Omental fat pad (tissue), 4 donors: ENCODE results near the gene LRRC36. TPM values are rescaled to one million over a fixed set of nuclear protein-coding genes. Genes with fewer than 3 reads are reported as not detected.

ENCODE experiments used
- ATAC-seq: fragments of 150-250 bp; one replicate; pipeline ENCODE4 v1.9.1; 2016; ENCODE audit warnings: mild to moderate bottlenecking, moderate library complexity; ENCODE audit not compliant: low FRiP score
- DNase-seq: peaks from one replicate; pipeline ENCODE4 v3.0.0-alpha.2; 2019; ENCODE audit warnings: low spot score
- total RNA-seq, 4 donors: library from RNA; depleted of rRNA; stranded (reverse); fragments of >200 nt; gene quantifications; one replicate each; pipeline ENCODE4 v1.1.0, GENCODE V29; 2016
- TF ChIP-seq, protein P1 (sequence below), 3 donors: fragments of 450-650 bp; IDR thresholded peaks; one replicate each; pipeline ENCODE4 v1.5.1; 2016 to 2017; ENCODE audit warnings: antibody characterized with exemption in 3 of 3, mild to moderate bottlenecking in 3 of 3, moderate library complexity in 2 of 3

Gene LRRC36
- total RNA-seq, 4 donors from 2014 or later: 0.84 to 2.8 (median 1.0) TPM; not detected in 1

DNA sequence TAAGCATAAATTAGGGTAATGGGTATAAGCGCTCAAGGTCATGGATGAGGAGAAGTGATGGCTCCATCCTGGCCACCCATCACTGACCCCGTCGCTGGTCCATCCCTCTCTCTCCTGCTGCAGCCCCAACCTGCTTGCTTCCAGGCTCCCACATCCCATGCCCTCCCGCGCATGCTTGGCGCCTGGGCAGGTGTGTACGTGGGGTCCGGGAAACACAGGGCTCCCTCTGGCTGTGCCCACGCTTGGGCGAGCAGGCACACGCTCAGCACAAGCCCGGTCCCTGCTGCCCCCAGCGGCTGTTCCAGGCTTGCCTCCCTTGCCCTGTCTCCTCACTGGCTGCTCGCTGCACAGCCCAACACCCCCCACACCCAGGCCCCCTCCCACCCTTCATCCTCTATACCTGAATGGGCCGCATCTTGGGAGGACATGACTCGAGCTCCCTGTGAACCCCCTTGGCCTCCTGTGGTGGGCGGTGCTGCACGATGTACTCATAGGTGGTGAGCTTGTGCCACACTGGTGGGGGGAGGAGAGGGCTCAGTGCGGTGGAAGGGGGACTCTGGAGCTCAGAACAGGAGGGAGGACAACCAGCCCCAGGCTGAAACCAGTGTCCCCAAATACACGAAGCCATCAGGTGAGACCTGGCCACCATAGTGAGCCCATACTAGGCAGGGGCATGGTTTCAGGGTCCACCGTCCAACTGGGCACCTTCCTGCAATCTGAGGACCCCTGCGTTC, 71.4 kb downstream of the LRRC36 start:
- no peak for ATAC-seq
- no peak for DNase-seq
- TF ChIP-seq, protein P1, sequence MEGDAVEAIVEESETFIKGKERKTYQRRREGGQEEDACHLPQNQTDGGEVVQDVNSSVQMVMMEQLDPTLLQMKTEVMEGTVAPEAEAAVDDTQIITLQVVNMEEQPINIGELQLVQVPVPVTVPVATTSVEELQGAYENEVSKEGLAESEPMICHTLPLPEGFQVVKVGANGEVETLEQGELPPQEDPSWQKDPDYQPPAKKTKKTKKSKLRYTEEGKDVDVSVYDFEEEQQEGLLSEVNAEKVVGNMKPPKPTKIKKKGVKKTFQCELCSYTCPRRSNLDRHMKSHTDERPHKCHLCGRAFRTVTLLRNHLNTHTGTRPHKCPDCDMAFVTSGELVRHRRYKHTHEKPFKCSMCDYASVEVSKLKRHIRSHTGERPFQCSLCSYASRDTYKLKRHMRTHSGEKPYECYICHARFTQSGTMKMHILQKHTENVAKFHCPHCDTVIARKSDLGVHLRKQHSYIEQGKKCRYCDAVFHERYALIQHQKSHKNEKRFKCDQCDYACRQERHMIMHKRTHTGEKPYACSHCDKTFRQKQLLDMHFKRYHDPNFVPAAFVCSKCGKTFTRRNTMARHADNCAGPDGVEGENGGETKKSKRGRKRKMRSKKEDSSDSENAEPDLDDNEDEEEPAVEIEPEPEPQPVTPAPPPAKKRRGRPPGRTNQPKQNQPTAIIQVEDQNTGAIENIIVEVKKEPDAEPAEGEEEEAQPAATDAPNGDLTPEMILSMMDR (IDR thresholded peaks at IDR 0.05): no peak

DNA sequence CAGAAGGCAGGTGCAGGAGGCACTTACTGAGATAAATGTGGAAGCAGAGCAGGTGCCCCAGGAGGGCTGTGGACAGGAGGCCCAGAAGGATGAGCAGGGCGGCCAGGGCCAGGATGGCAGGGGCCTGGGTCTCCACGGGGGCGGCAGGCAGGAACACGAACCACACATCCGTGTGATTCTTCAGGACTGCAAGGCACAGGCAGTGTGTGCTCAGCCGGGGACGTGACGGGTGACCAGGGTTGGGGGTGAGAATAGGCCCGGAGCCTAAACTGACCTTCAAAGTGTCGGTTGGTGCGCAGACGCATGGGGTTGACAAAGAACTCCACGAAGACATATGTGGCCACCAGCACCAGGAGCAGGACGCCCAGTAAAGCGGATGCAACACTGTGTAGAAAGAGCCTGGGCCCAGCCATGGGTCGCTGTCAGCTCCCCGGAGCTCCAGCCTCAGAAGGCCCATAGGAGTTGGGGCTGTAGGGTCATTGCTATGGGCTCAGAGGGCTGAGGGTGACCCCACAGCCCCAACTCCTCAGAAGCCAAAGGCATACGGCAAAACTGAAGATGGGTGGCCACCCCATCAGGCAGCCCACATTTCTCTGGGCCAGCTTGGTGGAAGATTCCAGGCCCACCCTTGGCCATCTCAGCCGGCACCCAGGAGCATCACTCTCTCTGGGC, 72.1 kb downstream of the LRRC36 start:
- DNase-seq (no peak), ATAC-seq (no peak)
- TF ChIP-seq, protein P1 (IDR thresholded peaks at IDR 0.05): no peak

DNA sequence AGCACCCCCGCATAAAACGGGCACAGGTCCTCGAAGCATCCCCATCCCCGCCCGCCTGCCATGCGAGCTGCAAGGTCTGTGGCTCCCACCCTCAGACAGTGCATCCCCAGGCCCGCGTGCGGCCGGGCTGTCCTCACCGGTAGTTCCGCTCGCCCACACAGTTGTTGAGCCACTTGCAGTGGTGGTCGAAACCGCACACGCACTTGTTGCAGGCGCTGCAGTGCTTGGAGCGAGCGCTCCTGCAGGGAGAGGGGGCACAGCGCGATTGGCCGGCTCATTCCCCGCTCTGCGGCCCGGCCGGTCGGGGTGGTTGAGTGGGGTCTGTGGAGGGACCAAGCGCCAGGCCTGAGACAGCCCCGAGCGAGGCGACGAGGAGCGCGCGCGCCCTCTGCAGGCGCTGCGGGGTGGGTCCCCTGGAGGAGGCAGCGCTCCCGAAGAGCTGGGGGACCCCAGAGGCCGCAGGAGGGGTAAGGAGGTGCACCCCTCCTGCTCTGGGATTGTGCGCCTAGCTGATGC, 72.7 kb downstream of the LRRC36 start:
- ATAC-seq (no peak), DNase-seq (no peak)
- TF ChIP-seq, protein P1 (IDR thresholded peaks at IDR 0.05): no peak

DNA sequence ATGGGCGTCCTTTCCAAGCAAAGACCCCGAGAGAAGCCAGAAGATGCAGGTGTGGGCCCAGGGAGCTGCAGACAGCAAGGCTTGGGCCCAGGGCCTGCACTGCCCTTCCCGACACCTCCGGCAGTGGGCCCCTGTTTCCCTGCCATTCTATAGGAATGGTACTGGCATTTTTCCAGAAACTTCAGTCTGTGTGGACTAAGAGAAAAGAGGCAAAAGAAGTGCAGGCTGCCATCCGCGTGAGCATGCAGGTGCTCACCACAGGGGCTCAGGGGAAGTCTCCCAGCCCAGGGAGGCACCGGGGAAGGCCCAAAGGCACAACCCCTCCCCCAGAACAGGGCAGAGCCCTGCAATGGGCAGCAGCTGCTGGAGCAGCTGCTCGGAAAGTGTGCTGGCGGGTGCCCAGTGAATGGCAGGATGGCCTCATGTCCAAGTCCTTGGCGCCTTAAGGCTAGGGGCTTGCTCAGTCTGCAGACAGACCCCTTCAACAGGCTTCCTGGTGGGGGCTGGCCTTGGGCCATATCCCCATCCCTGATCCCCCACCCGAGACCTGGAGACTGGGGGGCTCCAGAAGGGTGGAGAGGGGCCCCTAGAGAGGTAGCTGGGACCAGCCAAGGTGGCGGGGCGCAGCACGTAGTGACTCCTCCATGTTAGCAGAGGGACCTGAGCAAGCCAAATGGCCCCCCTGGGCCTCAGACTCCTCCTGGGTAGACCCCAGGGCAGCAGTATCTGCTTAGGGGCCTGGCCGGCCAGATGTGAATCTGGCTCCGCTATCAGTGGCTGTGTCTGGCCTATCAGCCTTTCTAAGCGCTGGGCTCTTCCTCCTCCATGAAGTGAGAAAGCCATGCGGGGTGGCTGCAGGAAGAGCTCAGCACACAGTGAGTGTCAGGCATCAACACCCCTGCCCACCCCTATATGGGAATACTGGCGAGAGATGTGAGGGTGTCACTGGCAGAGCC, 73.4 kb downstream of the LRRC36 start:
- TF ChIP-seq, protein P1 (IDR thresholded peaks at IDR 0.05): no peak
- no peak for DNase-seq
- ATAC-seq: no peak

DNA sequence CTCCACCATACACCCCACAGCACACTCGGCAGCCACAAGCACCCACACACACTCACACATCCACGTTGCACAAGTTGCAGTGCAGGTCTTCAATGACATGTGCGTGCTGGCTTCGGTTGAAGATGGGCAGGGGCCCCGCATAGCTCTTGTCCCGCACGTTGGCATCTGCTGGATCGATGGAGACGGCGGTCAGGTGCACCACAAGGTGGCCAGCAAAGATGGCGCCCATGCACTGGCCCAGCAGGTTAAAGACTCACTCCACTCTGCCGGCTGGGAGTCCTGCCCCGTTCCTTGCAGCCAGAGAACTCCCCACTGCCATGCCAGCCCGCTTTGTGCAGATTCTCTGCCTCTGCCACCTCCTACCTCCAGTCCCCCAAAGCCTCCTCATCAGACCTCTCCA, 74.3 kb downstream of the LRRC36 start:
- no peak for ATAC-seq
- no peak for DNase-seq
- TF ChIP-seq, protein P1 (IDR thresholded peaks at IDR 0.05): no peak

DNA sequence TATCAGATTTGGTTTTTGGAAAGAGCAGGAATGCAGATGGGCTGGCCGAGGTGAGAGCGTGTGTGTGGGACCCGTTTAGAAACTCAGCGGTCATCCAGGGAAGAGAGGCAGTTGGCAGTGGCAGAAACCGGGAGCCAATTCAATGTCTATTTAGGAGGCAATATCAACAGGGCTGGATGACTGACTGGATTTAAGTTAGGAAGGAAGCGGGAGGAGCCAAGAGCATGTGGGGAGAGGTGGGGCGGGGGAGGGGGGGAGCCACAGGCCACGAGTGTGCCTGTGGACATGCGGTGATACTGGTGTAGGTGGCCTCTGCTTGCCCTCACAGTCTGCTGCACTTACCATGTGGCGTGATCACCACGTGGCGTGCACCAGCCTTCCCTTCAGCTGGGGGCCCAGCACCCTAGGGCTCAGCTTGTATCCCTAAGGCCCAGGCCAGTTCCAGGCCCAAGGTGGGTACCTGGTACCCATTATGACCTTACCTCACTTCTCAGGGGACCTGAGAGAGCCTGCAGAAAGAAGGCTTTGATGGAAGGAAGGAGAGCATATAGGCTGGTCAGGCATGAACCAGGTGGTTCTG, 77.5 kb downstream of the LRRC36 start:
- TF ChIP-seq, protein P1 (IDR thresholded peaks at IDR 0.05): no peak
- DNase-seq: no peak
- no peak for ATAC-seq
